ENCODE measurements around the gene NAGS. TPM values are rescaled to one million over a fixed set of nuclear protein-coding genes. Genes with fewer than 3 reads are reported as not detected.

Gene NAGS
- total RNA-seq, 1 experiment from 2014 or later = 10.0 TPM

- intact Hi-C loops (cut with micrococcal nuclease) = no loop called here
- DNase-seq (ENCODE audit: low read depth, low spot score) = no peak
- Histone ChIP-seq H3K27ac (ENCODE audit: low read depth, low read length) (no peak overlapping the region), H3K9me3 (ENCODE audit: control insufficient read depth in 1 of 2, insufficient read depth in 1 of 2, low read depth in 1 of 2, low read length in 2 of 2) (no peaks in the 10 kb centered on the region), H3K36me3 (ENCODE audit: control insufficient read depth in 1 of 2, insufficient read depth in 2 of 2, low read length in 2 of 2) (no peaks in the 10 kb centered on the region), H3K9ac (ENCODE audit: low read length) (no peak overlapping the region), H3K79me2 (ENCODE audit: insufficient read depth, low read length) (no peaks in the 10 kb centered on the region), H4K20me1 (ENCODE audit: insufficient read depth) (no peaks in the 10 kb centered on the region), H3K27me3 (ENCODE audit: insufficient read depth, low read length) (no peaks in the 10 kb centered on the region), H3K9me2 (ENCODE audit: insufficient read depth) (no peaks in the 10 kb centered on the region), H2AFZ (ENCODE audit: low read depth, low read length, poor library complexity, severe bottlenecking) (no peak overlapping the region), H3K4me3 (replicated peaks in 1 of 2; ENCODE audit: low read depth in 1 of 2, low read length in 2 of 2) (no peak overlapping the region), H3K4me1 (ENCODE audit: control insufficient read depth in 1 of 2, insufficient read depth in 2 of 2, low read length in 2 of 2) (no peaks in the 10 kb centered on the region), H3K4me2 (ENCODE audit: low read length) (no peak overlapping the region)
- no TSS peak for BruUV-seq (replicated peaks)
- ChIA-PET POLR2A (no interaction called here), CTCF (no interaction called here), RAD21 (ENCODE audit: low non-redundant PET in 1 of 2, low total read pairs in 2 of 2, uncharacterized antibody in 2 of 2, unreplicated experiment in 2 of 2) (no interaction called here)
- no peak for ATAC-seq
- TF ChIP-seq SRF (IDR thresholded peaks at IDR 0.05; ENCODE audit: low read depth) = no peak
- TF ChIP-seq ZNF274 (IDR thresholded peaks at IDR 0.05; ENCODE audit: low read depth, low read length) = no peak
These were observed 25.4 kb upstream of the NAGS start for GRCh38 chr17:43979011-43979410.

- no TSS peak for BruUV-seq (replicated peaks)
- Histone ChIP-seq H3K4me1 (ENCODE audit: control insufficient read depth in 1 of 2, insufficient read depth in 2 of 2, low read length in 2 of 2) (no peaks in the 10 kb centered on the region), H3K9ac (ENCODE audit: low read length) (no peak overlapping the region), H3K36me3 (ENCODE audit: control insufficient read depth in 1 of 2, insufficient read depth in 2 of 2, low read length in 2 of 2) (no peaks in the 10 kb centered on the region), H3K9me3 (ENCODE audit: control insufficient read depth in 1 of 2, insufficient read depth in 1 of 2, low read depth in 1 of 2, low read length in 2 of 2) (no peaks in the 10 kb centered on the region), H3K9me2 (ENCODE audit: insufficient read depth) (no peaks in the 10 kb centered on the region), H3K79me2 (ENCODE audit: insufficient read depth, low read length) (no peaks in the 10 kb centered on the region), H3K4me2 (ENCODE audit: low read length) (no peak overlapping the region), H3K27ac (ENCODE audit: low read depth, low read length) (no peak overlapping the region), H4K20me1 (ENCODE audit: insufficient read depth) (no peaks in the 10 kb centered on the region), H3K27me3 (ENCODE audit: insufficient read depth, low read length) (no peaks in the 10 kb centered on the region), H3K4me3 (replicated peaks in 1 of 2; ENCODE audit: low read depth in 1 of 2, low read length in 2 of 2) (no peak overlapping the region), H2AFZ (ENCODE audit: low read depth, low read length, poor library complexity, severe bottlenecking) (no peak overlapping the region)
- no peak for DNase-seq (ENCODE audit: low read depth, low spot score)
- ChIA-PET RAD21 (ENCODE audit: low non-redundant PET in 1 of 2, low total read pairs in 2 of 2, uncharacterized antibody in 2 of 2, unreplicated experiment in 2 of 2) (no interaction called here), POLR2A (interaction anchor here (0.6 kb wide), 1 partner anchor 120 kb away, joined by 3 read pairs; no protein-coding TSS in a partner anchor), CTCF (no interaction called here)
- no peak for TF ChIP-seq CEBPB (IDR thresholded peaks at IDR 0.05; ENCODE audit: low read depth)
- TF ChIP-seq POLR2AphosphoS5 (IDR thresholded peaks at IDR 0.05; ENCODE audit: low read depth, low read length) = no peak
- TF ChIP-seq EGR1 (IDR thresholded peaks at IDR 0.05; ENCODE audit: low read depth) = no peak
- no peak for TF ChIP-seq FOSL1 (IDR thresholded peaks at IDR 0.05; ENCODE audit: low read depth)
- TF ChIP-seq CBX3 (IDR thresholded peaks at IDR 0.05; ENCODE audit: low read depth) = no peak
- TF ChIP-seq REST (IDR thresholded peaks at IDR 0.05; ENCODE audit: low read depth) = no peak
- no peak for TF ChIP-seq ZBTB33 (IDR thresholded peaks at IDR 0.05; ENCODE audit: extremely low read depth, insufficient replicate concordance, low read length)
- TF ChIP-seq EZH2phosphoT487 (IDR thresholded peaks at IDR 0.05; ENCODE audit: borderline replicate concordance) = no peak
- TF ChIP-seq ELF1 (IDR thresholded peaks at IDR 0.05; ENCODE audit: borderline replicate concordance, low read depth) = no peak
- TF ChIP-seq YY1 (IDR thresholded peaks at IDR 0.05; ENCODE audit: extremely low read depth, insufficient replicate concordance, low read depth, low read length) = no peak
- intact Hi-C loops (cut with micrococcal nuclease) = no loop called here
- no peak for ATAC-seq
These were observed 24.8 kb upstream of the NAGS start for GRCh38 chr17:43979671-43980070.

All from HCT116 (cell line).